Mesendoderm (in vitro differentiated cells): ENCODE data around the gene TAF1B.

ENCODE experiments used
- DNase-seq: peaks from one replicate; pipeline ENCODE4 v3.0.0; 2013
- H2AK5ac ChIP-seq: 2 replicates; pipeline ENCODE4 v1.6.1; 2013; ENCODE audit warnings: low read length, inconsistent platforms
- H2BK120ac ChIP-seq: 2 replicates; pipeline ENCODE4 v1.6.1; 2013; ENCODE audit warnings: low read depth, mild to moderate bottlenecking, low read length, moderate library complexity, mixed read lengths
- H2BK15ac ChIP-seq: replicated peaks from 2 replicates; pipeline ENCODE4 v1.6.1; 2013; ENCODE audit warnings: low read depth, mild to moderate bottlenecking, moderate library complexity
- H2BK5ac ChIP-seq: 2 replicates; pipeline ENCODE4 v1.6.1; 2013; ENCODE audit warnings: low read length, inconsistent platforms
- H3K18ac ChIP-seq: 2 replicates; pipeline ENCODE4 v1.6.1; 2013; ENCODE audit warnings: mild to moderate bottlenecking, low read length, mixed read lengths
- H3K23ac ChIP-seq: one replicate; pipeline ENCODE4 v1.6.1; 2013; ENCODE audit warnings: low read length
- H3K27ac ChIP-seq: 2 replicates; pipeline ENCODE4 v1.5.1; 2013; ENCODE audit warnings: low read depth, mild to moderate bottlenecking, inconsistent platforms, low read length, moderate library complexity
- H3K27me3 ChIP-seq: 2 replicates; pipeline ENCODE4 v1.6.1; 2013; ENCODE audit warnings: low read length, control low read depth, mild to moderate bottlenecking, inconsistent platforms; ENCODE audit not compliant: insufficient read depth, poor library complexity
- H3K36me3 ChIP-seq: 2 replicates; pipeline ENCODE4 v1.6.1; 2013; ENCODE audit warnings: low read length, inconsistent platforms; ENCODE audit not compliant: control insufficient read depth, insufficient read depth
- H3K4ac ChIP-seq: one replicate; pipeline ENCODE4 v1.6.1; 2013; ENCODE audit warnings: low read depth, mild to moderate bottlenecking, low read length, moderate library complexity
- H3K4me1 ChIP-seq: 2 replicates; pipeline ENCODE4 v1.6.1; 2013; ENCODE audit warnings: low read depth, low read length, inconsistent platforms; ENCODE audit not compliant: control insufficient read depth
- H3K4me2 ChIP-seq: 2 replicates; pipeline ENCODE4 v1.6.1; 2013; ENCODE audit warnings: low read length
- H3K4me3 ChIP-seq: 2 replicates; pipeline ENCODE4 v1.5.1; 2013; ENCODE audit warnings: mild to moderate bottlenecking, low read length
- H3K56ac ChIP-seq: one replicate; pipeline ENCODE4 v1.6.1; 2013; ENCODE audit warnings: low read length
- H3K79me1 ChIP-seq: 2 replicates; pipeline ENCODE4 v1.6.1; 2013; ENCODE audit warnings: low read length, inconsistent platforms
- H3K79me2 ChIP-seq: 2 replicates; pipeline ENCODE4 v1.6.1; 2013; ENCODE audit warnings: mild to moderate bottlenecking, low read length; ENCODE audit not compliant: control insufficient read depth, insufficient read depth
- H3K9ac ChIP-seq: 2 replicates; pipeline ENCODE4 v1.6.1; 2013; ENCODE audit warnings: low read length, inconsistent platforms
- H4K5ac ChIP-seq: one replicate; pipeline ENCODE4 v1.6.1; 2013; ENCODE audit warnings: low read length
- H4K8ac ChIP-seq: one replicate; pipeline ENCODE4 v1.6.1; 2013; ENCODE audit warnings: low read depth, mild to moderate bottlenecking, control low read depth, low read length, moderate library complexity
- WGBS: extraction: QIAGEN DNeasy Blood & Tissue Kit; methylation state at CpG from one replicate; pipeline ENCODE4 v1.1.7; 2013; ENCODE audit warnings: low lambda C conversion rate, missing lambda C conversion rate; ENCODE audit not compliant: insufficient coverage; ENCODE audit errors: extremely low coverage; 5-methylcytosine and 5-hydroxymethylcytosine counted together

Gene TAF1B

GRCh38 chr2:9949992-9950520 is 106.8 kb downstream of the TAF1B start:
- Histone ChIP-seq H3K23ac (no peak overlapping the region), H3K18ac (no peak overlapping the region), H2BK120ac (no peak overlapping the region), H3K4ac (no peak overlapping the region), H3K27me3 (peaks cover 7% of the 10 kb centered on the region), H4K5ac (no peak overlapping the region), H2BK15ac (no peak overlapping the region), H2AK5ac (no peak overlapping the region), H3K27ac (no peak overlapping the region), H2BK5ac (no peak overlapping the region), H3K9ac (no peak overlapping the region), H3K4me1 (no peaks in the 10 kb centered on the region), H3K79me1 (no peaks in the 10 kb centered on the region), H3K56ac (no peak overlapping the region), H3K79me2 (no peaks in the 10 kb centered on the region), H3K4me3 (no peak overlapping the region), H4K8ac (no peak overlapping the region), H3K36me3 (no peaks in the 10 kb centered on the region), H3K4me2 (no peak overlapping the region)
- no CpG with 5 or more reads among the region's 14 CpGs for WGBS
- no peak for DNase-seq

DNA sequence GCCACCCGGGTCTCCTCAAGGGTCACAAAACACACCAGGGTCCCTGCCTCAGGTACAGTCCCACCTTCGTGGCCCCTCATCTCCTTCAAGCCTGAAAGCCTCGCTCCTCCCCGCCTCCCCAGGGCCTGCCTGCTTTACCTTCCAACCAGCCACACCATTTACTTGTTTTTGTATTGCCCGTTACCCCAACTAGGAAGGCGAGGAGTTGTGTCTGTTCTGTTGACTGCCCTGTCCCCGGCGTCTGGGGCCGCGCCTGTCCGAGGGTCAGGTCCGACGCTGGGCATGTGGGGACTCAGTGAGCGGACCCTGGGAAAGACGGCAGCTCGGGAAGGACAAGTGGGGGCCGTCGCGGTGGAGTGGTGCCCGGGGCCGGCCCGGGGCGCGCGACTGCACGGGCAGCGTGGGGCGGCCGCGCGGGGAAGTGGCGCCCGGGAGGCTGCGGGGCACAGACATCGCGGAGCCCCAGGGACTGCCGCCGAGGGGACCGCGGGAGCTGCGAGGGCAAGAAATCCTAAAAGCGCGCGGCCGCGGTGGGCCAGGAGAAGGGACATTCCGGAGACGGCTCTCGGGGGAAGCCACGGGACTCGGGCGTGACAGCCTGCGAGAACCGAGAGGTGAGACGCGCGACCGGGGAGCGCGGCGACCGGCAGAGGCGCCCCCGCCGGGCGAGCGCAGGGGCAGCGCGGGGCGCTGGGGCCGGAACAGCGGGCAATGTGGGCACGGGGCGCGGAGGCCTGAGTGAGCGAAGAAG is 107.4 kb downstream of the TAF1B start:
- H4K8ac ChIP-seq, result no peak overlapping the region
- H2BK15ac ChIP-seq, result no peak overlapping the region
- no peaks in the 10 kb centered on the region for H3K79me1 ChIP-seq
- DNase-seq, result peak; percentile 37
- H2AK5ac ChIP-seq, result no peak overlapping the region
- H3K23ac ChIP-seq, result no peak overlapping the region
- peak overlapping the region; percentile 63 for H3K9ac ChIP-seq
- H3K18ac ChIP-seq, result no peak overlapping the region
- H3K4me3 ChIP-seq, result peak overlapping the region; percentile 54
- no peaks in the 10 kb centered on the region for H3K4me1 ChIP-seq
- no peak overlapping the region for H3K4ac ChIP-seq
- H3K27me3 ChIP-seq, result peaks cover 7% of the 10 kb centered on the region
- no CpG with 5 or more reads among the region's 76 CpGs for WGBS
- no peak overlapping the region for H4K5ac ChIP-seq
- no peaks in the 10 kb centered on the region for H3K79me2 ChIP-seq
- H3K4me2 ChIP-seq, result peak overlapping the region; percentile 70
- H3K56ac ChIP-seq, result peak overlapping the region; percentile 74
- H3K27ac ChIP-seq, result no peak overlapping the region
- no peak overlapping the region for H2BK120ac ChIP-seq
- no peaks in the 10 kb centered on the region for H3K36me3 ChIP-seq
- no peak overlapping the region for H2BK5ac ChIP-seq

DNA sequence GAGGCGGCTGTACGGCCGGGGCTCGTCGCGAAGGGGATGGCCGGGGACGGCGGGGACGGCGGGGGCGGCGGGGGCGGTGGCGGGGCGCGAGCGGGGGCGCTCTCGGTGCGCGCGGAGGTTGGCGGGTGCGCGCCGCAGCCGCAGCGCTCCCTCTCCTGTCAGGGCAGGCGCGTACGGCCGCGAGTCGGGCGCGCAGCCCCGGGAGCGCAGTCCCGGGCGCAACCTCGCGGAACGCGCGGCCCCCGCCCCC is 107.9 kb downstream of the TAF1B start:
- no peaks in the 10 kb centered on the region for H3K4me1 ChIP-seq
- no peak overlapping the region for H2AK5ac ChIP-seq

DNA sequence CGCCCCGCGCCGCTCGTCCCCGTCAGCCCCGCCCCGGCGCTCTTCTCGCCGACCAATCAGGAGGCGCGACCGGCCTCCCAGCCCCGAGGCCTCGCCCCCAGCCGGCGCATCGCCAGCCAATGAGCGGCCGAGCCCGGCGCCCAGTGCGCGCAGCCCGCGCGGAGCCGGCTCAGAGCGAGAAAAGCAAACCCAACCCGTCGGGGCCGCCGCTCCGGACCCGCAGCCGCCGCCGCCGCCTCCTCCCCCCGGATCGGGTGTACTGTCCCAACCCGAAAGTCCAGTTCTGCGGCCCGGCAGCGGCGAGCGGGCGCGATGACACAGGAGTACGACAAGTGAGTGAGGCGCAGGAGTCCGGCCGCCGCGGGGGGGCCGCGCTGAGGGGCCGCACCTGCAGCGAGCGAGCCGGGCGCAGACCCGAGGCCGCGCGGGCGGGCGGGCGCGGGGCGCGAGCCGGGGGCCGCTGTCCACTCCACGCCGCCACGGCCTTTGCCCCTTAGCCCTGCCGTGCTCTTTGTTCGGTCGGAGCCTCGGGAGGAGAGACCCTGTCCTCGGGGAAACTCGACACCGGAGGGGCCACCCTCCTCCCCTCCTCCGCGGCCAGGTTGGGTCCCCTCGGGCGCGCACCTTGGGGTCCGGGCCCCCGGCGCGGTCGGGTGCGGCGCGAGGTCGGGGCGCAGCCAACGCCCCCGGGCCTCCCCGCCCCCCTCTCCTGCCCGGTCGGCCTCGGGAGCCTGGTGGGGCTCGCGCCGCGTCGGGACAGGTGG is 108.4 kb downstream of the TAF1B start, which contains the start of gene GRHL1:
TSS of gene GRHL1 (plus strand) at position 172 of the 764 bp plus-strand sequence. CDS start at position 313, 141 bp downstream.
- Histone ChIP-seq H3K23ac (no peak within 1 kb of the TSS), H4K5ac (no peak within 1 kb of the TSS), H2BK15ac (no peak within 1 kb of the TSS), H2BK5ac (no peak within 1 kb of the TSS), H3K4ac (no peak within 1 kb of the TSS), H3K36me3 (no peaks in the 10 kb centered on the region), H2BK120ac (no peak within 1 kb of the TSS), H3K56ac (peak within 1 kb of the TSS; percentile 74), H3K4me2 (peak within 1 kb of the TSS; percentile 70), H3K9ac (peak within 1 kb of the TSS; percentile 63), H3K27ac (no peak within 1 kb of the TSS), H3K27me3 (peaks cover 7% of the 10 kb centered on the region), H4K8ac (no peak within 1 kb of the TSS), H3K4me1 (no peaks in the 10 kb centered on the region), H3K79me2 (no peaks in the 10 kb centered on the region), H3K18ac (no peak within 1 kb of the TSS), H3K4me3 (peak within 1 kb of the TSS; percentile 54), H2AK5ac (no peak within 1 kb of the TSS), H3K79me1 (no peaks in the 10 kb centered on the region)
- WGBS, result no CpG with 5 or more reads among the region's 111 CpGs
- DNase-seq, result peak; percentile 94

More for the DNA sequence above, 107.9 kb downstream of the TAF1B start:
- H3K27me3 ChIP-seq, result peaks cover 7% of the 10 kb centered on the region
- no CpG with 5 or more reads among the region's 47 CpGs for WGBS
- no peak overlapping the region for H2BK120ac ChIP-seq
- H3K56ac ChIP-seq, result peak overlapping the region; percentile 74
- no peak overlapping the region for H2BK5ac ChIP-seq
- no peak overlapping the region for H3K18ac ChIP-seq
- H3K79me2 ChIP-seq, result no peaks in the 10 kb centered on the region
- no peak overlapping the region for H3K27ac ChIP-seq
- H2BK15ac ChIP-seq, result no peak overlapping the region
- H4K5ac ChIP-seq, result no peak overlapping the region
- peak overlapping the region; percentile 54 for H3K4me3 ChIP-seq
- no peak overlapping the region for H3K23ac ChIP-seq
- peak overlapping the region; percentile 70 for H3K4me2 ChIP-seq
- H3K9ac ChIP-seq, result peak overlapping the region; percentile 63
- no peaks in the 10 kb centered on the region for H3K36me3 ChIP-seq
- H3K79me1 ChIP-seq, result no peaks in the 10 kb centered on the region
- H3K4ac ChIP-seq, result no peak overlapping the region
- no peak for DNase-seq
- no peak overlapping the region for H4K8ac ChIP-seq

DNA sequence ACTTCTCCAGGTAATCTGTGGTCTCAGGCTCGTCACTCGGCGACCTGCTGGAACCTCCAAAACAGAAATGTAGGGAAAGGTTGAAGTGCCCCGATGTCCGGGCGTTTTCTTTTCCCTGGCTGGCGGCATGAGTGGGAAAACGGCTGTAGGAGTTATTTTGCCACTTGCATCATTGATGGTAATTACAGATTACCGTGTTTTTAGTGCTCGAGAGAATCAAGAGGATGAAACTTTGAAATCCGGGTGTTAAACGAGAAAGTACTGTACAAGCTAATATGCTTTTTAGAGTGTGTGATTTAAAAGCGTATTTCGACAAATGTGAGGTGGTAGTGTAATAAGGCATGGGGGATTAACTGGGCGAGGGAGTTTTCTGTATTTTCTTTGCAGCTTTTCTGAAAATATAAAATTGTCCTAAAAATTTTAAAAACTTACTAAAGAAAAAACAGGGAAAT is 109.0 kb downstream of the TAF1B start:
- peak overlapping the region; percentile 56 for H3K4me2 ChIP-seq
- H3K27ac ChIP-seq, result no peak overlapping the region
- no peak overlapping the region for H4K5ac ChIP-seq
- no peak overlapping the region for H2BK120ac ChIP-seq
- H3K4me1 ChIP-seq, result no peaks in the 10 kb centered on the region
- 100% methylated on average over 2 of the region's 15 CpGs for WGBS
- no peaks in the 10 kb centered on the region for H3K79me2 ChIP-seq
- H3K27me3 ChIP-seq, result peaks cover 7% of the 10 kb centered on the region
- no peaks in the 10 kb centered on the region for H3K36me3 ChIP-seq
- H2AK5ac ChIP-seq, result no peak overlapping the region
- H4K8ac ChIP-seq, result no peak overlapping the region
- H2BK5ac ChIP-seq, result no peak overlapping the region
- H3K56ac ChIP-seq, result peak overlapping the region; percentile 37
- no peak overlapping the region for H3K23ac ChIP-seq
- peak overlapping the region; percentile 48 for H3K9ac ChIP-seq
- no peak overlapping the region for H2BK15ac ChIP-seq
- no peak overlapping the region for H3K18ac ChIP-seq
- H3K4ac ChIP-seq, result no peak overlapping the region
- no peak overlapping the region for H3K4me3 ChIP-seq
- no peaks in the 10 kb centered on the region for H3K79me1 ChIP-seq
- peak; percentile 8 for DNase-seq
